Skin of body (tissue), 2 donors: ENCODE results near the gene KRTAP19-7. TPM values are rescaled to one million over a fixed set of nuclear protein-coding genes. Genes with fewer than 3 reads are reported as not detected.

ENCODE experiments used
- small RNA-seq: library from RNA; depleted of rRNA; stranded (forward); fragments of <200 nt; gene quantifications from one replicate; pipeline ENCODE3, GENCODE V24; 2014; ENCODE audit warnings: low replicate concordance
- total RNA-seq: library from RNA; depleted of rRNA; stranded (reverse); fragments of >200 nt; gene quantifications from one replicate; pipeline ENCODE4 v1.2.3, GENCODE V29; 2014

KRTAP19-7 gene
- total RNA-seq, 1 donor from 2014 or later, result not detected

Small RNAs within 50 kb of the gene (small RNA-seq; reads per million reads assigned to genes)
- gene AP000567.1 (not detected), gene KRTAP19-10P (not detected), gene KRTAP19-11P (not detected), gene KRTAP22-1 (not detected), gene KRTAP22-2 (not detected)

Other genes with a start within 250 kb of the KRTAP19-7 start
- gene KRTAP26-1, start 241.0 kb downstream of the KRTAP19-7 start, total RNA-seq, result 3.6 TPM
- not detected for gene KRTAP27-1, start 223.6 kb downstream of the KRTAP19-7 start, total RNA-seq
- not detected for gene KRTAP23-1, start 212.7 kb downstream of the KRTAP19-7 start, total RNA-seq
- gene KRTAP13-2, start 189.0 kb downstream of the KRTAP19-7 start, total RNA-seq, result 2.9 TPM
- gene KRTAP13-1, start 165.3 kb downstream of the KRTAP19-7 start, total RNA-seq, result 0.99 TPM
- not detected for gene KRTAP13-3, start 135.4 kb downstream of the KRTAP19-7 start, total RNA-seq
- gene KRTAP13-4, start 131.1 kb downstream of the KRTAP19-7 start, total RNA-seq, result not detected
- gene KRTAP15-1, start 121.0 kb downstream of the KRTAP19-7 start, total RNA-seq, result not detected
- 11.4 TPM for gene KRTAP19-1, start 80.9 kb downstream of the KRTAP19-7 start, total RNA-seq
- gene KRTAP19-2, start 73.9 kb downstream of the KRTAP19-7 start, total RNA-seq, result not detected
- gene KRTAP19-3, start 69.3 kb downstream of the KRTAP19-7 start, total RNA-seq, result 9.7 TPM
- not detected for gene KRTAP19-4, start 64.1 kb downstream of the KRTAP19-7 start, total RNA-seq
- 25.9 TPM for gene KRTAP19-5, start 59.2 kb downstream of the KRTAP19-7 start, total RNA-seq
- not detected for gene KRTAP19-6, start 19.4 kb downstream of the KRTAP19-7 start, total RNA-seq
- not detected for gene KRTAP22-2, start 29.1 kb upstream of the KRTAP19-7 start, total RNA-seq
- not detected for gene KRTAP6-3, start 31.1 kb upstream of the KRTAP19-7 start, total RNA-seq
- not detected for gene KRTAP6-2, start 37.6 kb upstream of the KRTAP19-7 start, total RNA-seq
- gene KRTAP22-1, start 39.8 kb upstream of the KRTAP19-7 start, total RNA-seq, result not detected
- gene KRTAP6-1, start 52.6 kb upstream of the KRTAP19-7 start, total RNA-seq, result not detected
- not detected for gene KRTAP20-1, start 55.1 kb upstream of the KRTAP19-7 start, total RNA-seq
- gene KRTAP20-4, start 59.3 kb upstream of the KRTAP19-7 start, total RNA-seq, result not detected
- 1.2 TPM for gene KRTAP20-2, start 73.9 kb upstream of the KRTAP19-7 start, total RNA-seq
- not detected for gene KRTAP20-3, start 81.5 kb upstream of the KRTAP19-7 start, total RNA-seq
- not detected for gene KRTAP21-3, start 157.5 kb upstream of the KRTAP19-7 start, total RNA-seq
- gene KRTAP21-2, start 185.9 kb upstream of the KRTAP19-7 start, total RNA-seq, result 1.3 TPM
- gene KRTAP21-1, start 194.1 kb upstream of the KRTAP19-7 start, total RNA-seq, result not detected